Liver (tissue), 9 donors: ENCODE measurements around the gene MKI67. TPM values are rescaled to one million over a fixed set of nuclear protein-coding genes. Genes with fewer than 3 reads are reported as not detected.

ENCODE experiments used
- DNase-seq: peaks from one replicate; pipeline ENCODE4 v3.0.0-alpha.2; 2017; ENCODE audit warnings: low spot score
- H3K27ac ChIP-seq, 2 donors: one replicate each; pipeline ENCODE4 v1.7.0; 2013; ENCODE audit warnings: inconsistent platforms in 2 of 2, low read length in 2 of 2, control low read depth in 1 of 2, low read depth in 1 of 2, mild to moderate bottlenecking in 1 of 2
- H3K27me3 ChIP-seq, 4 donors: one replicate each; pipeline versions ENCODE4 v1.6.1 to v1.7.0; 2013; ENCODE audit warnings: low read length in 3 of 4, inconsistent platforms in 1 of 4, mild to moderate bottlenecking in 1 of 4, moderate library complexity in 1 of 4; ENCODE audit not compliant: control insufficient read depth in 4 of 4, insufficient read depth in 4 of 4
- H3K36me3 ChIP-seq, 4 donors: one replicate each; pipeline versions ENCODE4 v1.6.1 to v1.7.0; 2013; ENCODE audit warnings: low read length in 3 of 4, mild to moderate bottlenecking in 3 of 4, low read depth in 1 of 4, moderate library complexity in 1 of 4; ENCODE audit not compliant: control insufficient read depth in 4 of 4, insufficient read depth in 3 of 4
- H3K4me1 ChIP-seq, 4 donors: one replicate each; pipeline versions ENCODE4 v1.6.1 to v1.7.0; 2013; ENCODE audit warnings: low read length in 3 of 4, mild to moderate bottlenecking in 3 of 4, moderate library complexity in 1 of 4; ENCODE audit not compliant: control insufficient read depth in 4 of 4, insufficient read depth in 4 of 4
- H3K4me3 ChIP-seq, 3 donors: one replicate each; pipeline versions ENCODE4 v1.6.1 to v1.7.0; 2013; ENCODE audit warnings: low read length in 3 of 3, control low read depth in 1 of 3, low read depth in 1 of 3, mild to moderate bottlenecking in 1 of 3
- H3K9ac ChIP-seq, 2 donors: one replicate each; pipeline ENCODE4 v1.7.0; 2013; ENCODE audit warnings: low read length in 2 of 2, mild to moderate bottlenecking in 2 of 2, moderate library complexity in 2 of 2, control low read depth in 1 of 2, low read depth in 1 of 2
- H3K9me3 ChIP-seq, 4 donors: one replicate each; pipeline versions ENCODE4 v1.6.1 to v1.7.0; 2013; ENCODE audit warnings: low read length in 3 of 4; ENCODE audit not compliant: control insufficient read depth in 4 of 4
- ATF3 ChIP-seq: IDR thresholded peaks from 2 replicates; pipeline ENCODE4 v1.6.1; 2016; ENCODE audit warnings: antibody characterized with exemption
- CTCF ChIP-seq: fragments of 150-350 bp; IDR thresholded peaks from 2 replicates; pipeline ENCODE4 v1.5.1; 2017; ENCODE audit warnings: improper control_type of control experiment, low read depth, low read length; ENCODE audit not compliant: missing input control
- EGR1 ChIP-seq, 2 donors: IDR thresholded peaks; 2 replicates each; pipeline ENCODE4 v1.6.1; 2016 to 2018; ENCODE audit warnings: antibody characterized with exemption in 2 of 2, low read depth in 2 of 2
- FOXA1 ChIP-seq: IDR thresholded peaks from 2 replicates; pipeline ENCODE4 v1.6.1; 2016; ENCODE audit warnings: antibody characterized with exemption
- FOXA2 ChIP-seq: IDR thresholded peaks from 2 replicates; pipeline ENCODE4 v1.6.1; 2016; ENCODE audit warnings: antibody characterized with exemption
- GABPA ChIP-seq, 2 donors: IDR thresholded peaks in 1 of 2; conservative IDR thresholded peaks in 1 of 2; 2 replicates each; pipeline ENCODE4 v1.6.1; 2016; ENCODE audit warnings: antibody characterized with exemption in 2 of 2, mild to moderate bottlenecking in 1 of 2, moderate library complexity in 1 of 2
- HNF4A ChIP-seq, 2 donors: conservative IDR thresholded peaks; 2 replicates each; pipeline ENCODE4 v1.6.1; 2016; ENCODE audit warnings: antibody characterized with exemption in 2 of 2, mild to moderate bottlenecking in 2 of 2
- JUND ChIP-seq, 2 donors: IDR thresholded peaks; 2 replicates each; pipeline ENCODE4 v1.6.1; 2016; ENCODE audit warnings: antibody characterized with exemption in 2 of 2
- MAX ChIP-seq: IDR thresholded peaks from 2 replicates; pipeline ENCODE4 v1.6.1; 2016; ENCODE audit warnings: antibody characterized with exemption
- NR2F2 ChIP-seq: IDR thresholded peaks from 2 replicates; pipeline ENCODE4 v1.6.1; 2016; ENCODE audit warnings: antibody characterized with exemption
- RAD21 ChIP-seq, 2 donors: IDR thresholded peaks; 2 replicates each; pipeline ENCODE4 v1.6.1; 2016; ENCODE audit warnings: antibody characterized with exemption in 2 of 2, mild to moderate bottlenecking in 2 of 2
- REST ChIP-seq: IDR thresholded peaks from 2 replicates; pipeline ENCODE4 v1.6.1; 2016; ENCODE audit warnings: antibody characterized with exemption, mild to moderate bottlenecking
- RXRA ChIP-seq, 2 donors: IDR thresholded peaks; 2 replicates each; pipeline ENCODE4 v1.6.1; 2017 to 2018; ENCODE audit warnings: antibody characterized with exemption in 2 of 2, mild to moderate bottlenecking in 1 of 2
- SP1 ChIP-seq: IDR thresholded peaks from 2 replicates; pipeline ENCODE4 v1.6.1; 2018; ENCODE audit warnings: antibody characterized with exemption, mild to moderate bottlenecking
- TAF1 ChIP-seq: conservative IDR thresholded peaks from 2 replicates; pipeline ENCODE4 v1.6.1; 2016; ENCODE audit warnings: antibody characterized with exemption, mild to moderate bottlenecking
- YY1 ChIP-seq: IDR thresholded peaks from 2 replicates; pipeline ENCODE4 v1.6.1; 2016; ENCODE audit warnings: antibody characterized with exemption, mild to moderate bottlenecking
- ZBTB33 ChIP-seq: IDR thresholded peaks from 2 replicates; pipeline ENCODE4 v1.6.1; 2016; ENCODE audit warnings: antibody characterized with exemption
- WGBS: extraction: QIAGEN DNeasy Blood & Tissue Kit; methylation state at CpG from one replicate; pipeline ENCODE4 v1.1.7; 2013; 5-methylcytosine and 5-hydroxymethylcytosine counted together
- polyA plus RNA-seq, 2 donors: library from polyadenylated mRNA; stranded (reverse) in 1 of 2; unstranded in 1 of 2; fragments of 200-250 nt in 1 of 2; fragments of >200 nt in 1 of 2; fragmentation: Nextera tagmentation in 1 of 2; extraction: Ambion mirVana in 1 of 2; gene quantifications; one replicate each; pipeline versions ENCODE4 v1.2.1 to v1.2.3, GENCODE V29; 2013 to 2015
- total RNA-seq, 2 donors: library from RNA; depleted of rRNA; stranded (reverse); fragments of >200 nt; gene quantifications; one replicate each; pipeline ENCODE4 v1.2.3, GENCODE V29; 2014
- donor health status: healthy.
- donor health status: healthy.
- donor health status: healthy.
- donor health status: healthy.
- donor health status: healthy.

MKI67 gene
- total and polyA plus RNA-seq, 4 donors = 0.25 to 54.5 (median 1.1) TPM

GRCh38 chr10:128058750-128059134 is 67.5 kb downstream of the MKI67 start:
- Histone ChIP-seq H3K36me3 (peaks cover 0 to 3% (median 1%) of the 10 kb centered on the region in 4 donors), H3K9ac (no peak overlapping the region), H3K4me1 (peaks cover 0 to 3% (median 1%) of the 10 kb centered on the region in 4 donors), H3K27ac (no peak overlapping the region), H3K9me3 (no peaks in the 10 kb centered on the region), H3K27me3 (peaks cover 0 to 3% (median under 1%) of the 10 kb centered on the region in 4 donors), H3K4me3 (no peak overlapping the region)
- TF ChIP-seq RAD21 (IDR thresholded peaks at IDR 0.05) = no peak
- TF ChIP-seq RXRA (IDR thresholded peaks at IDR 0.05) = no peak
- no peak for TF ChIP-seq JUND (IDR thresholded peaks at IDR 0.05)
- no peak for TF ChIP-seq FOXA2
- no peak for TF ChIP-seq HNF4A (conservative IDR thresholded peaks at IDR 0.05)
- no peak for TF ChIP-seq SP1
- TF ChIP-seq GABPA (IDR thresholded peaks at IDR 0.05 in 1 of 2, conservative IDR thresholded peaks at IDR 0.05 in 1 of 2) = no peak
- TF ChIP-seq YY1 = no peak
- TF ChIP-seq REST = no peak
- TF ChIP-seq ZBTB33 = no peak
- TF ChIP-seq NR2F2 = no peak
- no peak for TF ChIP-seq EGR1 (IDR thresholded peaks at IDR 0.05; ENCODE audit: low read depth in 2 of 2)
- TF ChIP-seq MAX = no peak
- no peak for TF ChIP-seq TAF1
- DNase-seq = no peak

GRCh38 chr10:128058106-128058749 is 68.0 kb downstream of the MKI67 start:
- Histone ChIP-seq H3K4me3 (no peak overlapping the region), H3K9ac (no peak overlapping the region), H3K27me3 (peaks cover 0 to 3% (median under 1%) of the 10 kb centered on the region in 4 donors), H3K9me3 (no peaks in the 10 kb centered on the region), H3K4me1 (peaks cover 0 to 3% (median 1%) of the 10 kb centered on the region in 4 donors), H3K36me3 (peaks cover 0 to 3% (median 1%) of the 10 kb centered on the region in 4 donors), H3K27ac (no peak overlapping the region)
- WGBS = 96% methylated on average over 9 of the region's 9 CpGs
- DNase-seq = no peak
- no peak for TF ChIP-seq CTCF
- no peak for TF ChIP-seq REST
- TF ChIP-seq YY1 = no peak
- no peak for TF ChIP-seq TAF1
- no peak for TF ChIP-seq FOXA1
- TF ChIP-seq ATF3 = no peak
- TF ChIP-seq EGR1 (IDR thresholded peaks at IDR 0.05; ENCODE audit: low read depth in 2 of 2) = no peak
- no peak for TF ChIP-seq GABPA (IDR thresholded peaks at IDR 0.05 in 1 of 2, conservative IDR thresholded peaks at IDR 0.05 in 1 of 2)
- no peak for TF ChIP-seq NR2F2
- no peak for TF ChIP-seq JUND (IDR thresholded peaks at IDR 0.05)
- TF ChIP-seq HNF4A (conservative IDR thresholded peaks at IDR 0.05) = no peak
- TF ChIP-seq RAD21 (IDR thresholded peaks at IDR 0.05) = no peak
- no peak for TF ChIP-seq ZBTB33
- TF ChIP-seq FOXA2 = no peak
